IMR-90 (cell line): Measurements from ENCODE around the gene WDTC1. TPM values are rescaled to one million over a fixed set of nuclear protein-coding genes. Genes with fewer than 3 reads are reported as not detected.

Source experiments
- ATAC-seq: fragments of 200-7000 bp; cut with Tn5 transposase; 2 replicates; pipeline ENCODE4 v1.9.1; 2020; ENCODE audit warnings: low read depth, mild to moderate bottlenecking, moderate library complexity
- BruUV-seq: library from RNA; stranded (reverse); fragments of 400-500 nt; replicated peaks from 2 replicates; lab custom pipeline; 2021; lab: Mats Ljungman, UMichigan
- CTCF ChIA-PET: fragments of 300-600 bp; formaldehyde crosslinking; extraction: SDS; loops from one replicate; lab custom pipeline; 2021; ENCODE audit warnings: antibody characterized with exemption; lab: Yijun Ruan, JAX
- POLR2A ChIA-PET: fragments of 300-600 bp; sonication (Branson Sonifier 250); formaldehyde crosslinking; loops from one replicate; lab custom pipeline; 2022; ENCODE audit warnings: antibody characterized with exemption; ENCODE audit not compliant: unreplicated experiment; lab: Charles Lee
- DNase-seq: peaks from one replicate; pipeline ENCODE4 v3.0.0; 2013
- H2AFZ ChIP-seq: replicated peaks from 2 replicates; pipeline ENCODE3; 2013; ENCODE audit warnings: low read length, mild to moderate bottlenecking; ENCODE audit not compliant: poor library complexity
- H2AK5ac ChIP-seq: 2 replicates; pipeline ENCODE4 v1.6.1; 2013; ENCODE audit warnings: low read depth, low read length, inconsistent platforms
- H2AK9ac ChIP-seq: replicated peaks from 2 replicates; pipeline ENCODE3; 2013; ENCODE audit warnings: mild to moderate bottlenecking, low read depth, low read length, moderate library complexity; ENCODE audit not compliant: poor library complexity
- H2BK120ac ChIP-seq: 2 replicates; pipeline ENCODE4 v1.6.1; 2013; ENCODE audit warnings: low read depth, low read length, inconsistent platforms
- H2BK15ac ChIP-seq: 3 replicates; pipeline ENCODE4 v1.6.1; 2013; ENCODE audit warnings: low read depth, low read length, inconsistent platforms
- H2BK20ac ChIP-seq: 2 replicates; pipeline ENCODE4 v1.6.1; 2013; ENCODE audit warnings: low read depth, mild to moderate bottlenecking, inconsistent platforms, low read length, moderate library complexity
- H2BK5ac ChIP-seq: 2 replicates; pipeline ENCODE4 v1.6.1; 2013; ENCODE audit warnings: mild to moderate bottlenecking, low read depth, low read length, inconsistent platforms; ENCODE audit not compliant: poor library complexity, severe bottlenecking
- H3K14ac ChIP-seq: replicated peaks from 2 replicates; pipeline ENCODE4 v1.6.1; 2013; ENCODE audit warnings: low read depth, low read length, inconsistent platforms
- H3K18ac ChIP-seq: 2 replicates; pipeline ENCODE4 v1.6.1; 2013; ENCODE audit warnings: low read depth, low read length, control low read depth
- H3K23ac ChIP-seq: 2 replicates; pipeline ENCODE4 v1.6.1; 2013; ENCODE audit warnings: low read depth, low read length, inconsistent platforms
- H3K27ac ChIP-seq: 2 replicates; pipeline ENCODE4 v1.5.1; 2013; ENCODE audit warnings: mild to moderate bottlenecking, control low read depth, low read length; ENCODE audit not compliant: insufficient read depth
- H3K27me3 ChIP-seq: 2 replicates; pipeline ENCODE4 v1.6.1; 2013; ENCODE audit warnings: low read length; ENCODE audit not compliant: control insufficient read depth, insufficient read depth
- H3K36me3 ChIP-seq: 2 replicates; pipeline ENCODE4 v1.6.1; 2013; ENCODE audit warnings: low read length, mixed read lengths; ENCODE audit not compliant: control insufficient read depth, insufficient read depth
- H3K4ac ChIP-seq: 2 replicates; pipeline ENCODE4 v1.6.1; 2013; ENCODE audit warnings: low read depth, low read length, inconsistent platforms
- H3K4me1 ChIP-seq: 2 replicates; pipeline ENCODE4 v1.6.1; 2013; ENCODE audit warnings: low read length, mixed read lengths; ENCODE audit not compliant: control insufficient read depth, insufficient read depth
- H3K4me2 ChIP-seq: 2 replicates; pipeline ENCODE4 v1.6.1; 2013; ENCODE audit warnings: low read depth, mild to moderate bottlenecking, control low read depth, low read length, moderate library complexity
- H3K4me3 ChIP-seq: 2 replicates; pipeline ENCODE4 v1.5.1; 2013; ENCODE audit warnings: low read depth, mild to moderate bottlenecking, control low read depth, low read length, moderate library complexity; ENCODE audit not compliant: insufficient read depth
- H3K56ac ChIP-seq: 2 replicates; pipeline ENCODE4 v1.6.1; 2013; ENCODE audit warnings: low read length, inconsistent platforms; ENCODE audit not compliant: insufficient read depth; ENCODE audit errors: extremely low read depth
- H3K79me1 ChIP-seq, 2 experiments: 2 replicates each; pipeline ENCODE4 v1.6.1; 2013; ENCODE audit warnings: low read length in 2 of 2, inconsistent platforms in 1 of 2, low read depth in 1 of 2
- H3K9ac ChIP-seq: 2 replicates; pipeline ENCODE4 v1.6.1; 2013; ENCODE audit warnings: low read depth, low read length, control low read depth
- H3K9me1 ChIP-seq: 2 replicates; pipeline ENCODE4 v1.6.1; 2013; ENCODE audit warnings: low read length, inconsistent platforms; ENCODE audit not compliant: insufficient read depth
- H3K9me3 ChIP-seq: 2 replicates; pipeline ENCODE4 v1.6.1; 2013; ENCODE audit warnings: low read length; ENCODE audit not compliant: control insufficient read depth, insufficient read depth
- H4K20me1 ChIP-seq: 2 replicates; pipeline ENCODE4 v1.6.1; 2013; ENCODE audit warnings: low read length, inconsistent platforms; ENCODE audit not compliant: insufficient read depth
- H4K5ac ChIP-seq: 2 replicates; pipeline ENCODE4 v1.6.1; 2013; ENCODE audit warnings: mild to moderate bottlenecking, low read depth, low read length, control low read depth
- H4K8ac ChIP-seq, 2 experiments: 2 replicates each; pipeline ENCODE4 v1.6.1; 2013; ENCODE audit warnings: low read depth in 2 of 2, low read length in 2 of 2, control low read depth in 1 of 2, inconsistent platforms in 1 of 2
- H4K91ac ChIP-seq: 2 replicates; pipeline ENCODE4 v1.6.1; 2013; ENCODE audit warnings: low read depth, low read length, inconsistent platforms; ENCODE audit not compliant: insufficient read depth
- CEBPB ChIP-seq: IDR thresholded peaks from 2 replicates; pipeline ENCODE4 v1.6.1; 2012; ENCODE audit warnings: low read depth, low read length, improper control_type of control experiment
- WGBS, 2 experiments: methylation state at CpG; one replicate each; pipeline versions ENCODE4 v1.1.5 to v1.1.7; 2013; ENCODE audit warnings: missing lambda C conversion rate in 2 of 2; ENCODE audit not compliant: insufficient read length in 1 of 2; ENCODE audit errors: extremely low coverage in 2 of 2; 5-methylcytosine and 5-hydroxymethylcytosine counted together
- dilution Hi-C: fragments of 300-500 bp; cut with HindIII; formaldehyde crosslinking; loops from one replicate; pipeline ENCODE4 v1.14.3; 2018; ENCODE audit warnings: low sequenced_read_pairs; ENCODE audit not compliant: unreplicated experiment
- in situ Hi-C: fragments of 300-500 bp; cut with MboI; formaldehyde crosslinking; loops from 3 replicates; pipeline ENCODE4 v1.14.3; 2019; ENCODE audit warnings: low sequenced_read_pairs, inconsistent platforms, mixed read lengths
- intact Hi-C: fragments of 100-400 bp; cut with micrococcal nuclease; formaldehyde crosslinking; loops from 2 replicates; pipeline ENCODE4 v1.10.0; 2022
- polyA plus RNA-seq, 3 experiments: library from polyadenylated mRNA; depleted of rRNA; stranded (reverse); fragments of >200 nt; gene quantifications; 2 replicates each; pipeline ENCODE4 v1.2.3, GENCODE V29; 2012; ENCODE audit warnings: low replicate concordance in 1 of 3
- total RNA-seq: library from RNA; depleted of rRNA; stranded (reverse); fragments of >200 nt; gene quantifications from 2 replicates; pipeline ENCODE4 v1.2.3, GENCODE V29; 2012

Gene WDTC1
- total and polyA plus RNA-seq, 2 of the 4 experiments (the other 2 are of a cell fraction), result 9.9 to 15.2 TPM

DNA sequence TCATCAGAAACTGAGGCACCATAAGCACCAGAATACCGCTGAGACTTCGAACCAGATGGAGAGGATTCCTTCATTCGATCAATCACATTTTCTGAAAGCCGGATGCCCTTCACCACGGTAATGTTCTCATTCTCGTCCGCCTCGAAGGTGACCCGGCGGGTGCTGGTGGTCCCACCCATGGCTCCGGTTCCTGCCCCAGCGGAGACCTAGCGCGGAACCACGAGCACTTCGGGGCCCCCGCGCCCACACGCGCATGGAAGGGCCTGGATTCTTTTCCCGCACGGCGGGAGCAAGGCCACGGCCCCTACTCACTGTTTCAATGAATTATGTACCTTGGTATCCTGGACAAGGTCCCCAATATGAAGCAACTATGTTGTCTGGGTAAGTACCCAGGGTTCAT, 33.1 kb upstream of the WDTC1 start:
- no peak for TF ChIP-seq CEBPB
- Histone ChIP-seq H3K23ac (no peak overlapping the region), H4K8ac (no peak overlapping the region), H3K36me3 (no peaks in the 10 kb centered on the region), H3K14ac (no peak overlapping the region), H3K79me1 (no peaks in the 10 kb centered on the region), H2AK9ac (no peak overlapping the region), H3K27ac (no peak overlapping the region), H3K4me2 (no peak overlapping the region), H3K4me1 (peaks cover 2% of the 10 kb centered on the region; the same call in 1 of the 2 replicates), H2BK20ac (no peak overlapping the region), H3K9ac (no peak overlapping the region), H4K20me1 (no peaks in the 10 kb centered on the region), H3K9me1 (no peaks in the 10 kb centered on the region), H2AFZ (no peak overlapping the region), H3K27me3 (peaks cover 18% of the 10 kb centered on the region), H2BK15ac (no peak overlapping the region), H2AK5ac (no peak overlapping the region), H3K4ac (no peak overlapping the region), H3K4me3 (no peak overlapping the region), H3K56ac (no peak overlapping the region), H2BK5ac (no peak overlapping the region), H3K18ac (no peak overlapping the region), H4K5ac (no peak overlapping the region), H4K91ac (no peak overlapping the region), H3K9me3 (no peaks in the 10 kb centered on the region), H2BK120ac (no peak overlapping the region)
- ATAC-seq, result no peak
- dilution Hi-C loops (no loop called here), in situ Hi-C loops (no loop called here), intact Hi-C loops (no loop called here)
- ChIA-PET POLR2A (no interaction called here), CTCF (interaction anchor here (0.8 kb wide), 1 partner anchor 157 kb away, joined by 3 read pairs; no protein-coding TSS in a partner anchor)
- DNase-seq, result no peak
- WGBS, 2 experiments, result 92% methylated on average over 21 of the region's 24 CpGs; no CpG with 5 or more reads in 1 of the 2 experiments
- no TSS peak for BruUV-seq
